Body of pancreas (tissue), 4 donors: ENCODE results near the gene SUPT3H.

Source experiments
- POLR2A ChIP-seq, 3 donors: fragments of 450-650 bp; IDR thresholded peaks; one replicate each; pipeline ENCODE4 v1.6.1; 2016; ENCODE audit warnings: antibody characterized with exemption in 3 of 3, mild to moderate bottlenecking in 2 of 3
- TF ChIP-seq, protein P1 (sequence below), 7 experiments: fragments of 450-650 bp in 4 of 7; fragments of 200-600 bp in 3 of 7; sonication (generic) in 3 of 7; IDR thresholded peaks; one replicate each; pipeline ENCODE4 v1.5.1; 2016 to 2019; ENCODE audit warnings: antibody characterized with exemption in 7 of 7

- TF ChIP-seq POLR2A (IDR thresholded peaks at IDR 0.05) = no peak
- TF ChIP-seq, protein P1, sequence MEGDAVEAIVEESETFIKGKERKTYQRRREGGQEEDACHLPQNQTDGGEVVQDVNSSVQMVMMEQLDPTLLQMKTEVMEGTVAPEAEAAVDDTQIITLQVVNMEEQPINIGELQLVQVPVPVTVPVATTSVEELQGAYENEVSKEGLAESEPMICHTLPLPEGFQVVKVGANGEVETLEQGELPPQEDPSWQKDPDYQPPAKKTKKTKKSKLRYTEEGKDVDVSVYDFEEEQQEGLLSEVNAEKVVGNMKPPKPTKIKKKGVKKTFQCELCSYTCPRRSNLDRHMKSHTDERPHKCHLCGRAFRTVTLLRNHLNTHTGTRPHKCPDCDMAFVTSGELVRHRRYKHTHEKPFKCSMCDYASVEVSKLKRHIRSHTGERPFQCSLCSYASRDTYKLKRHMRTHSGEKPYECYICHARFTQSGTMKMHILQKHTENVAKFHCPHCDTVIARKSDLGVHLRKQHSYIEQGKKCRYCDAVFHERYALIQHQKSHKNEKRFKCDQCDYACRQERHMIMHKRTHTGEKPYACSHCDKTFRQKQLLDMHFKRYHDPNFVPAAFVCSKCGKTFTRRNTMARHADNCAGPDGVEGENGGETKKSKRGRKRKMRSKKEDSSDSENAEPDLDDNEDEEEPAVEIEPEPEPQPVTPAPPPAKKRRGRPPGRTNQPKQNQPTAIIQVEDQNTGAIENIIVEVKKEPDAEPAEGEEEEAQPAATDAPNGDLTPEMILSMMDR (IDR thresholded peaks at IDR 0.05) = no peak
These were observed 420.6 kb downstream of the SUPT3H start for GRCh38 chr6:44957156-44957555.
